Erythroblast (primary cell): ENCODE measurements around the gene CDT1.

ENCODE experiments used
- GATA1 ChIP-seq: IDR thresholded peaks from 2 replicates; pipeline ENCODE4 v1.6.1; 2011; ENCODE audit warnings: low read depth, mild to moderate bottlenecking, control low read depth, low read length, moderate library complexity
- POLR2A ChIP-seq: IDR thresholded peaks from 2 replicates; pipeline ENCODE4 v1.6.1; 2011; ENCODE audit warnings: mild to moderate bottlenecking, low read length

- TF ChIP-seq POLR2A (no peak), GATA1 (no peak)
Measured at GRCh38 chr16:88787579-88788314, 15.8 kb upstream of the CDT1 start.
